HG02678 (cell line): ENCODE results near the gene C10orf88.
"Not testable (repeated sequence)": the region's sequence is repeated elsewhere in the genome, so short reads cannot be mapped to it uniquely, and the experiment has no call there.

ENCODE experiments used
- ATAC-seq: cut with Tn5 transposase; IDR thresholded peaks from one replicate; pipeline ENCODE4 v1.9.1; 2021; ENCODE audit warnings: mild to moderate bottlenecking, moderate library complexity; ENCODE audit not compliant: unreplicated experiment

Gene C10orf88

DNA sequence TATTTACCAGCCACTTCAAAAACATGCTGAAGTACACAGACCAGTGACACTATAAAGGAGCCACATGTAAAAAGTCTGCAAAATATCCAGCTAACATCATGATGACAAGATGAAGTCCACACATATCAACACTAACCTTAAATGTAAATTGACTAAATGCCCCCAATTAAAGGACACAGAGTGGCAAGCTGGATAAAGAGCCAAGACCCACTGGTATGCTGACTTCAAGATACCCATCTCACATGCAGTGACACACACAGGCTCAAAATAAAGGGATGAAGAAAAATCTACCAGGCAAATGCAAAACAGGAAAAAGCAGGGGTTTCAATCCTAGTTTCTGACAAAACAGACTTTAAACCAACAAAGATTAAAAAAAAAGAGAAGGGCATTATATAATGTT is 12.9 kb upstream of the C10orf88 start:
- ATAC-seq = no peak

DNA sequence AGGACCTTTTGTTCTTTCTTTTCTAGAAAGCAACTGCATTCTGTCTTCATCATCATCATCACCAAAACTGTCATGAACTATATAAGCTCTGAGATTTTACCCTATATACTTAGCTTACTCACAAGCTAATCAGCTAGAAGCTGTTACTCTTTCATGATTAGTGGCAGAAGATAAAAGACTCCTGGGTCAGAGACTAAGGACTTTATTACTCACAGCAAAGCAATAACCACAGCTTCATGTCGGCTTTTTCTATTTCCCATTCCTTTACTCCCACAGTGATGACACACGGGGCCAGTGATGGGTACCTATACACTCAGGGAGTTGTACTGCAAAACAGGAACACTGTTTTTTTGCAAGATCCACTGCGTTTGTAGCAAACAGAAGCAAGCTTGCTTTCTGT is 8.4 kb upstream of the C10orf88 start:
- ATAC-seq = no peak

GRCh38 chr10:122957474-122957873 is 3.4 kb upstream of the C10orf88 start:
- no peak for ATAC-seq

GRCh38 chr10:122955892-122956291 is 1.9 kb upstream of the C10orf88 start:
- ATAC-seq = no peak

- ATAC-seq = no peak
Measured at GRCh38 chr10:122954731-122955050, 664 bp upstream of the C10orf88 start.

GRCh38 chr10:122949296-122949695 is 4.7 kb downstream of the C10orf88 start:
- no peak for ATAC-seq

- no peak for ATAC-seq
Measured at GRCh38 chr10:122939856-122940543, 14.0 kb downstream of the C10orf88 start.

- no peak for ATAC-seq
Measured at GRCh38 chr10:122939133-122939855, 14.7 kb downstream of the C10orf88 start.

DNA sequence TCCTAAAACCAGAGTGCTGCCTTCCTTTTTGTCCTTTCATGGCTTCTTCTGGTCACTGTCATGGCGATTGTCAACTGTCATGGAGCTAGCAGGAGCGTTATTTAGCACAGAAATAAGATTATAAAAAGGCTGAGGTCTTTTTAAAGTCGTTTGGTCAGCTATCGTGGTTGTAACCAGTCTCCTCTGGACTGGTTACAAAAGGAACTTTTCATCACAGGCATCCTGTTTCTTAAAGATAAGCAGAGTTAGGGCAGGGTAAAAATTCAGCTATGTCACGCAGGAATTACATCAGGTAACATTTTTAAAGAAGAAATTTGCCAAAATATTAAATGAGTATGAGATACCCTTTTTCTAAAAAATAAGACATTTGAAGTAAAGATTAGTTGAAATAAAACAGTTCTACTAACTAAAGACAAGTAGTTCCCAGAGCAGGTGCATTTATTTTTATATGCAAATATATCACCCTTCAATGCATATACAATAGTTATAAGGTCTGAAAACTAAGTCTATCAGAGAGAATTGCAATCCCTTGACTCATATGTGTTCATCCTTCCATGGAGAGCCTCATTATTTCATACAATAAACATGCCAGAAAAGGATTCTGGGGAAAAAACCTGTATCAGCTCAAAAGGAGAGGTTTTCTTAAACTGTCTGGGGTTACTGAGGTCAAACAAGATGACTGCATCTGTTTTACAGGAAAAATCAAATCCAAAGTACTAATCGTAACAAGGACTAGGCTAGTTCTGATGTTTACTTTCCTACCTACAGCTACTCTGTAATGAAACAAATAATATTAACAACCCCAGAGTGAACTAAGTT is 22.7 kb downstream of the C10orf88 start:
- no peak for ATAC-seq

DNA sequence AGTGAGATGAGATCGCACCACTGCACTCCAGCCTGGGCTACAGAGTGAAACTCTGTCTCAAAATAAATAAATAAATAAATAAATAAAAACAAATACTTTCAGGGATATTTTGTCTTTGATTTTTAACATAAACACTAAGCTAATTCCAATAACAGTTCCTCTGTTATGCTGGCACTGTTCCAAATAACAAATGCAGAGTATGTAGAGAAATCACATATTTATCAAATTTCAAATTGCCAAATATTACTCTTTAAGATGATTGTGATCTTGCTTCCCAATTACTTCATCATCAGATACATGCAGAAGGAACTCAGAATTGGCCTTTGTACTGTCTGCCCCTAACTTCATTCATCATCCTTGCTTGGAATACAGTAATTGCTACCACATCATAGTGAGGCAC is 23.9 kb downstream of the C10orf88 start:
- no peak for ATAC-seq

GRCh38 chr10:122915700-122916099 is 38.3 kb downstream of the C10orf88 start:
- no peak for ATAC-seq

GRCh38 chr10:122911889-122912484 is 42.0 kb downstream of the C10orf88 start:
- no peak for ATAC-seq

DNA sequence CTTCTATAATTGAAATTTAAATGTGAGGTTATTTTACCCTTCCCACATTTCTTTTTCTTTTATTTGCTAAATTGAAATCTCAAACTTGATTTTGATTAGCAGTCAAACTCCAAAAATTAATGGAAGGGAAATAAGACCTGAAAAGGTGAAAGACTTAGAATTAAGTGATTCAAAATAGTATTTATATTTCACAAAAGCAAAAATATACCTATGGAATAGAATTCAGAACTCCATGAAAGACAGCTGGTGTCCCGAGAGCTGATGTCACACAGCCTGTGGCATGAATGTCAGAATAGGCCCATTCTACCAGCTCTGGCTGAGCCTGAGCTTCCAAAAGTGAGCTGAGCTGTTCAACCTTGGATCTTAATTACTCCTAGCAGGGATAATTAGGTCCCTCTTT is 43.7 kb downstream of the C10orf88 start, which contains the start of gene FAM24A:
Gene FAM24A (plus strand): TSS at position 301 of the 400 bp plus-strand sequence. CDS start 1,025 bp downstream, outside the sequence.
- no peak for ATAC-seq

GRCh38 chr10:122903861-122904260 is 50.2 kb downstream of the C10orf88 start:
- not testable (repeated sequence) for ATAC-seq

DNA sequence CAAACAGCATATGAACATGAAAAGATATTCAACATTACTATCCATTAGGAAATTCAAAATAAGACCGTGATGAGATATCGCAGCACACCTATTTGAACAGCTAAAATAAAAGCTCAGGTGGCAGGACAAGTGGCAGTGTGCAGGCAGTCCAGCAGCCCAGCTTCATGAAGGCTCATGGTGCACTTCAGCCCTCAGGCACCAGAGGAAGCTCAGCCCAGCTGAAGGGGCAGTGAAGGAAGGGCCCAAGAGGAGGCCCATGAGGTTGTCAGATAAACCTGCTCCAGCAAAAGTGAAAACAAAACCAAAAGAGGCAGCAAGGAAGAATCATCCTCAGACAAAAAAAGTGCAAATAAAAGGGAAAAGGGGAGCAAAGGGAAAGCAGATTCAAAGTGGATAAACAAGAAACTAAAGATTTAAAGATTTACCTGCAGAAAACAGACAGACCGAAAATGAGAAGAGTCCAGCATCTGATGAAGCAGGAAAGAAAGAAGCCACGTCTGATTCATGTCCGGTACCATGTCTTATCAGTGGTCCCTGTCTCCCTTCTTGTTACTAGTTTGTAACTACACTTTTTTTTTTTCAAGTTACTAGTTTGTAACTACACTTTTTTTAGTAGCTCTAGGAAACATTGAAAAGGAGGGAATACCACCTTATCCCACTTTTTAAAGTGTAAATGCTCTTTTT is 59.6 kb downstream of the C10orf88 start:
- ATAC-seq = no peak

DNA sequence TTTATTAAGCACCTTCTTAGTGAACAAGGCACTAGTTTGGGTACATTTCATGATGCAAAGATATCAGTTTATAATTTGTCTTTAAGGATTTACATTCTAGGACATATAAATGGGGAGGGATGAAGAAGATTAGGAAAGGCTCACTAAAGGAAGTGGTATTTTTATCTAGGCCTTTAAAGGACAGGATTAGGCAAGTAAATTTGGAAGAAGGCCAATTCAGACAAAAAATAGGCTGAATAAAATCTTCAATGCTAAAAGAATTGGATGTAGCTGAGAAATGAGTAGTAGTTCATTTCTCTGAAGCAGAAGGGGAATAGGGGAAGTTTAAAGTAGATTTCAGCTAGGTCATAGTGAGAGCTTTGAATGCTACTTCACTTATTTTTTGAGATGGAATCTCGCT is 69.9 kb downstream of the C10orf88 start:
- no peak for ATAC-seq

DNA sequence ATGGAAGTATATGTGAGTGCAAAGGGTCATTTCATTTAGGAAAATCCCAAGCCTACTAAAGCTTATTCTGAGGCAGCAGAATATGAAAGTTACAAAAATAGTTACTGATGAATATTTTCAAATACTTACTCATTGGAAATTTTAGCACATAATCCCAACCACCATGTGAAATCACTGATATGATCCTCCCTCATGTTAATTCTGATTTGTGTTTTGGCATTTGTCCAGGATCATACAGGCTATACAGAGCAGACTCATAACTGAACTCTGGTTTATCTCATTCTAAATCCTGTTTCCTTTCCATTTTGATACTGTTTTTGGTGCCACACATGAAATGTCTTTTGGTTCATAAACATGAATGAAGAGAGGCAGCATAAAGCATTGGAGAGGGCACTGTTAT is 71.3 kb downstream of the C10orf88 start:
- no peak for ATAC-seq
